GM12878 (cell line): ENCODE measurements around the gene GRIK4. TPM values are rescaled to one million over a fixed set of nuclear protein-coding genes. Genes with fewer than 3 reads are reported as not detected.

Source experiments
- ATAC-seq: fragments of 200-7000 bp; cut with Tn5 transposase; 3 replicates; pipeline ENCODE4 v1.9.1; 2020; ENCODE audit warnings: mild to moderate bottlenecking, moderate library complexity
- BruUV-seq: library from RNA; stranded (reverse); fragments of 400-500 nt; replicated peaks from 2 replicates; lab custom pipeline; 2021; lab: Mats Ljungman, UMichigan
- CTCF ChIA-PET: fragments of 300-600 bp; sonication (Branson Sonifier 250); formaldehyde crosslinking; extraction: SDS; loops from one replicate; lab custom pipeline; 2021; ENCODE audit warnings: inconsistent platforms; lab: Yijun Ruan, JAX
- POLR2A ChIA-PET: fragments of 350-600 bp; formaldehyde crosslinking; extraction: SDS; loops from one replicate; lab custom pipeline; 2021; ENCODE audit warnings: inconsistent platforms; lab: Charles Lee
- RAD21 ChIA-PET: fragments of 300-600 bp; sonication (Branson Sonifier 250); formaldehyde crosslinking; loops from one replicate; lab custom pipeline; 2023; ENCODE audit warnings: antibody characterized with exemption; ENCODE audit not compliant: unreplicated experiment; lab: Charles Lee
- SMC1A ChIA-PET: fragments of 300-600 bp; sonication (Branson Sonifier 250); formaldehyde crosslinking; loops from one replicate; lab custom pipeline; 2023; ENCODE audit not compliant: unreplicated experiment, uncharacterized antibody; lab: Charles Lee
- DNase-seq: peaks from one replicate; pipeline ENCODE4 v3.0.0-alpha.2; 2011; ENCODE audit warnings: low read depth, low spot score
- FAIRE-seq: peaks from 3 replicates; lab custom pipeline; 2011; peaks lifted over from hg19 to GRCh38; lab: Jason Lieb, UNC
- H2AFZ ChIP-seq: 2 replicates; pipeline ENCODE4 v1.6.0; 2011; ENCODE audit warnings: low read depth, low read length, control low read depth; ENCODE audit not compliant: control insufficient read depth
- H3K27ac ChIP-seq: 2 replicates; pipeline ENCODE4 v1.5.1; 2011; ENCODE audit warnings: control low read depth; ENCODE audit not compliant: control insufficient read depth, insufficient read depth
- H3K27me3 ChIP-seq, 2 experiments: replicated peaks in 1 of 2; 2 replicates each; pipeline versions ENCODE4 v1.6.0 to v1.6.1; 2011; ENCODE audit warnings: low read length in 1 of 2; ENCODE audit not compliant: control insufficient read depth in 2 of 2, insufficient read depth in 2 of 2
- H3K36me3 ChIP-seq, 2 experiments: 2 replicates each; pipeline ENCODE4 v1.5.1; 2011; ENCODE audit warnings: low read length in 1 of 2; ENCODE audit not compliant: control insufficient read depth in 2 of 2, insufficient read depth in 2 of 2
- H3K4me1 ChIP-seq: 2 replicates; pipeline ENCODE4 v1.6.1; 2011; ENCODE audit warnings: mild to moderate bottlenecking, low read length, moderate library complexity, mixed read lengths; ENCODE audit not compliant: control insufficient read depth, insufficient read depth
- H3K4me2 ChIP-seq: 2 replicates; pipeline ENCODE4 v1.6.0; 2011; ENCODE audit warnings: control low read depth; ENCODE audit not compliant: control insufficient read depth, insufficient read depth
- H3K4me3 ChIP-seq: fragments of 200-600 bp; sonication (generic); 2 replicates; pipeline ENCODE4 v1.5.1; 2016
- H3K79me2 ChIP-seq: 2 replicates; pipeline ENCODE4 v1.6.0; 2011; ENCODE audit warnings: low read length; ENCODE audit not compliant: control insufficient read depth, insufficient read depth
- H3K9ac ChIP-seq: 2 replicates; pipeline ENCODE4 v1.8.0; 2011; ENCODE audit warnings: low read length, control low read depth, mixed read lengths; ENCODE audit not compliant: control insufficient read depth, insufficient read depth
- H3K9me3 ChIP-seq: replicated peaks from 3 replicates; pipeline ENCODE4 v1.5.1; 2011; ENCODE audit warnings: mild to moderate bottlenecking, low read length; ENCODE audit not compliant: control insufficient read depth, insufficient read depth
- H4K20me1 ChIP-seq: 2 replicates; pipeline ENCODE4 v1.6.0; 2011; ENCODE audit not compliant: control insufficient read depth, insufficient read depth
- ATF2 ChIP-seq: IDR thresholded peaks from 2 replicates; pipeline ENCODE4 v1.6.1; 2012; ENCODE audit warnings: low read length, inconsistent platforms
- GATAD2B ChIP-seq: fragments of 450-650 bp; conservative IDR thresholded peaks from 2 replicates; pipeline ENCODE4 v1.6.1; 2017; ENCODE audit warnings: low read depth, mild to moderate bottlenecking, moderate library complexity
- IRF5 ChIP-seq: fragments of 450-650 bp; IDR thresholded peaks from 2 replicates; pipeline ENCODE4 v1.6.1; 2017; ENCODE audit warnings: borderline replicate concordance
- RAD21 ChIP-seq: IDR thresholded peaks from 2 replicates; pipeline ENCODE4 v1.6.1; 2011; ENCODE audit warnings: mild to moderate bottlenecking, low read depth, low read length, moderate library complexity; ENCODE audit not compliant: insufficient read depth
- ZNF207 ChIP-seq: fragments of 450-650 bp; IDR thresholded peaks from 2 replicates; pipeline ENCODE4 v1.6.1; 2014; ENCODE audit warnings: antibody characterized with exemption, mild to moderate bottlenecking, borderline replicate concordance
- ZNF274 ChIP-seq: IDR thresholded peaks from one replicate; pipeline ENCODE4 v1.8.0; 2011; ENCODE audit not compliant: insufficient read length, insufficient read depth
- ZNF592 ChIP-seq: fragments of 450-650 bp; IDR thresholded peaks from 2 replicates; pipeline ENCODE4 v1.6.1; 2017; ENCODE audit warnings: mild to moderate bottlenecking, moderate library complexity
- WGBS: methylation state at CpG from one replicate; pipeline ENCODE4 v1.1.6; 2016; ENCODE audit warnings: low lambda C conversion rate; ENCODE audit not compliant: insufficient replicate concordance, insufficient coverage; ENCODE audit errors: missing lambda C conversion rate; 5-methylcytosine and 5-hydroxymethylcytosine counted together
- in situ Hi-C: fragments of 300-500 bp; cut with MboI; formaldehyde crosslinking; loops from 9 replicates; pipeline ENCODE4 v1.14.3; 2018; ENCODE audit warnings: mixed read lengths
- intact Hi-C: fragments of 100-400 bp; cut with micrococcal nuclease; formaldehyde crosslinking; loops from one replicate; pipeline ENCODE4 v1.14.2; 2022; ENCODE audit not compliant: unreplicated experiment
- polyA plus RNA-seq, 11 experiments: library from polyadenylated mRNA; depleted of rRNA in 4 of 11; unstranded in 6 of 11; stranded (reverse) in 5 of 11; fragments of >200 nt; fragmentation: Nextera tagmentation in 4 of 11; fragmentation: Illumina TruSeq in 1 of 11; extraction: Ambion mirVana in 4 of 11; extraction: Trizol in 1 of 11; gene quantifications; 1 replicate in 1 of 11; 2 replicates in 10 of 11; pipeline versions ENCODE4 v1.2.1 to v1.2.3, GENCODE V29; 2011 to 2016; ENCODE audit warnings: inconsistent platforms in 2 of 11, missing spikeins in 2 of 11, low read depth in 1 of 11
- total RNA-seq, 4 experiments: library from RNA; depleted of rRNA in 3 of 4; stranded (reverse); fragments of >200 nt in 3 of 4; fragmentation: Illumina TruSeq in 1 of 4; extraction: Trizol in 1 of 4; gene quantifications; 2 replicates each; pipeline versions ENCODE4 v1.2.1 to v1.2.3, GENCODE V29; 2013 to 2021
- TF ChIP-seq, protein P1 (sequence below): fragments of 150-350 bp; IDR thresholded peaks from 2 replicates; pipeline ENCODE4 v1.6.1; 2014; ENCODE audit warnings: mild to moderate bottlenecking, low read depth, low read length
- TF ChIP-seq, protein P2 (sequence below): IDR thresholded peaks from 2 replicates; pipeline ENCODE4 v1.6.1; 2012; ENCODE audit warnings: low read depth, low read length, improper control_type of control experiment

Gene GRIK4
- total and polyA plus RNA-seq, 10 of the 15 experiments (the other 5 are each of a cell fraction or from before 2014, with no cell fraction given): 0.33 to 3.6 (median 0.72) TPM

GRCh38 chr11:120660024-120660565 is 148.5 kb downstream of the GRIK4 start:
- H3K9ac ChIP-seq: no peak overlapping the region
- 28% methylated on average over 17 of the region's 17 CpGs for whole genome bisulfite sequencing
- RAD21 ChIA-PET: interaction anchor here (1.0 to 3.5 kb wide), 4 partner anchors 25 to 302 kb away, joined by 3 to 19 read pairs (median 4); no protein-coding TSS in a partner anchor
- POLR2A ChIA-PET: no interaction called here
- DNase-seq (no peak), FAIRE-seq (no peak), ATAC-seq (peak; percentile 24)
- no peaks in the 10 kb centered on the region for H3K9me3 ChIP-seq
- peaks cover 35% of the 10 kb centered on the region for H3K4me1 ChIP-seq
- no peaks in the 10 kb centered on the region for H4K20me1 ChIP-seq
- in situ Hi-C loops (no loop called here), intact Hi-C loops (no loop called here)
- CTCF ChIA-PET: interaction anchor here (0.6 to 9.0 kb wide), 16 partner anchors 10 to 378 kb away, joined by 3 to 111 read pairs (median 3); no protein-coding TSS in a partner anchor
- no peak overlapping the region for H3K4me2 ChIP-seq
- no peak overlapping the region for H3K4me3 ChIP-seq
- H2AFZ ChIP-seq: no peak overlapping the region
- no peaks in the 10 kb centered on the region for H3K79me2 ChIP-seq
- no TSS peak for BruUV-seq
- H3K27me3 ChIP-seq: no peaks in the 10 kb centered on the region; a peak in 1 of 4 replicates
- no peaks in the 10 kb centered on the region; a peak in 1 of 4 replicates for H3K36me3 ChIP-seq
- SMC1A ChIA-PET: interaction anchor here (0.8 to 6.6 kb wide), 7 partner anchors 15 to 151 kb away, joined by 3 to 36 read pairs (median 7); no protein-coding TSS in a partner anchor
- H3K27ac ChIP-seq: no peak overlapping the region
- no peak for TF ChIP-seq ZNF592
- no peak for TF ChIP-seq ZNF207
- TF ChIP-seq ZNF274: no peak
- peak; percentile 53 for TF ChIP-seq RAD21
- TF ChIP-seq, protein P1, sequence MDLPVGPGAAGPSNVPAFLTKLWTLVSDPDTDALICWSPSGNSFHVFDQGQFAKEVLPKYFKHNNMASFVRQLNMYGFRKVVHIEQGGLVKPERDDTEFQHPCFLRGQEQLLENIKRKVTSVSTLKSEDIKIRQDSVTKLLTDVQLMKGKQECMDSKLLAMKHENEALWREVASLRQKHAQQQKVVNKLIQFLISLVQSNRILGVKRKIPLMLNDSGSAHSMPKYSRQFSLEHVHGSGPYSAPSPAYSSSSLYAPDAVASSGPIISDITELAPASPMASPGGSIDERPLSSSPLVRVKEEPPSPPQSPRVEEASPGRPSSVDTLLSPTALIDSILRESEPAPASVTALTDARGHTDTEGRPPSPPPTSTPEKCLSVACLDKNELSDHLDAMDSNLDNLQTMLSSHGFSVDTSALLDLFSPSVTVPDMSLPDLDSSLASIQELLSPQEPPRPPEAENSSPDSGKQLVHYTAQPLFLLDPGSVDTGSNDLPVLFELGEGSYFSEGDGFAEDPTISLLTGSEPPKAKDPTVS: no peak
- no peak for TF ChIP-seq ATF2
- no peak for TF ChIP-seq IRF5
- TF ChIP-seq, protein P2, sequence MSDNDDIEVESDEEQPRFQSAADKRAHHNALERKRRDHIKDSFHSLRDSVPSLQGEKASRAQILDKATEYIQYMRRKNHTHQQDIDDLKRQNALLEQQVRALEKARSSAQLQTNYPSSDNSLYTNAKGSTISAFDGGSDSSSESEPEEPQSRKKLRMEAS: no peak
- no peak for TF ChIP-seq GATAD2B
